NCI-H2227 (cell line): ENCODE results near the gene LIX1.

Experiments
- DNase-seq: peaks from one replicate; lab custom pipeline; 2025; ENCODE audit not compliant: unreplicated experiment; lab: John Stamatoyannopoulos, UW

Gene LIX1

DNA sequence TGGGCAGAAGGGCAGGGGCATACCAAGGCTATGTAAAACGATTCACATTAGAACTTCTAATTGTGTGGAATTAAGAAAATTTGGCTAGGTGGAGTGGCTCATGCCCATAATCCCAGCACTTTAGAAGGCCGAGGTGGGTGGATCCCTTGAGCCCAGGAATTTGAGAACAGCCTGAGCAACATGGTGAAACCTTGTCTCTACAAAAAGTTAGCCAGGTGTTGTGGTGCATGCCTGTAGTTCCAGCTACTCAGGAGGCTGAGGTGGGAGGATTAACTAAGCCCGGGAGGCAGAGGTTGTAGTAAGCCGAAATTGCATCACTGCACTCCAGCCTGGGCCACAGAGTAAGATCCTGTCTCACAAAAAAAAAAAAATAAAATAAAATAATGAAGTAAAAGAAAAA, 65.2 kb downstream of the LIX1 start:
- no peak for DNase-seq

DNA sequence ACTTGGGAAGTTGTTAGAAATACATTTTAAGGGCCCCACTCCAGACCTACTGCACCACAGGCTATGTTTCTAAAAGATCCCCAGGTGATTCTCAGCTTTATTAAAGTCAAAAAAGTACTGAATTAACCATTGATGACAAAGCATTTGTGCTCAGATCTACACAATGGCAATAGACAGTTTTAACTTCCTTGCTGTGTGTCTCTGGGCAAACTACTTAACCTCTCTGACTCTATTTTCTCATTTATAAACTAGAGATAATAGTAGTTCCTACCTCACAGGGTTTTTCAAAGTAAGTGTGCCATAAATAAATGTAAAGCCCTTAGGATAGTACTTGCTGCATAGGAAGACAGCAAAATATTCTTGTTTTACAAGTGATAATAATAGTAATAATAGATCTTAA, 66.3 kb downstream of the LIX1 start:
- no peak for DNase-seq

GRCh38 chr5:97075649-97076048, 66.8 kb downstream of the LIX1 start:
- DNase-seq = no peak

DNA sequence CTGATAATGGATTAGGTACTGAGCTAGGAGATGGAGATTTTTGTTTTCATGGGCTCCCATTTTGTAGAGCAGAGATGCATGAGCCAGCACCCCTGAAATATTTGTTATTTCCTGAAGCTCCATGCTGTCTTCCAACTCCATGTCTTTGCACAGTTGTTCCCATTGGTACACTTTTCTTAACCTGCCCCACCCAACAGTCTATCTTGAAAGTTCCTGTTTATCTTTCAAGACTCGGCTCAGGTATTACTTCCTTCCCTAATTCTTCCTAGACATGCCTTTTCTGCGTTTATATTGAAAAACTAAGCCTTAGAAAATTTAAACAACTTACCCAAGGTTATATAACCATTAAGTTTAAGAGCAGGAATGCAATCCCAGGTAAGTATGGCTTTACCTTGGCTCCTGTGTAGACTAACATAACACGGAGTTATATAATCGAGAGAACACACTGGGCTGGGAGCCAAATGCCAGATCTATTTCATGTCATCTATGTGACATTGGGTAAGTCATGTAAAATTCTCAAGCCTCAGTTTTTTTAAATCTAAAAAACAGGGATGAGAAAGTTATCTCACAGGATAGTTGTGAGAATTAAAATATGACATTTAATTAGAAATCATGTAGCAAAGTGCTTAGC, 67.4 kb downstream of the LIX1 start:
- DNase-seq = no peak

DNA sequence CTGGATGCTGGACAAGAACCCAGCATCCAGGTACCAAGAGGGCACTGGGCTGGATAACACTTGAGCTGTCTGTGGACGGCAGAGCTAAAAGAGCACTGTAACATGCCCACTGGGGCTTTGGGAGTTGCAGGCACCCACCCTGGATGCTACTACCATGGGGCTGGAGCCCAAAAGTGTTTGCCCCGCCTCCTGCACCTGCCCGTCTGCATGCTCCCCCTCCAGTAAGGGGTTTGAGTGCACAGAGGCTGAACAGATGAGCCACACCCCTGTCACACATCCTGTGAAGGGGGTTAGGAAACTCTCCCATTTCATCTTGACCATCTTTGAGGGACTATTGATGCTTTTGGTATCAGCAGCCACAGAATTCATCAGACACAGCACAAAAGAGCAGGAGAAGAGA, 69.0 kb downstream of the LIX1 start:
- no peak for DNase-seq

- no peak for DNase-seq
These were observed 69.7 kb downstream of the LIX1 start for GRCh38 chr5:97072696-97073095.

- DNase-seq = no peak
These were observed 70.4 kb downstream of the LIX1 start for GRCh38 chr5:97071993-97072392.

- no peak for DNase-seq
These were observed 71.3 kb downstream of the LIX1 start for GRCh38 chr5:97071101-97071500.

DNA sequence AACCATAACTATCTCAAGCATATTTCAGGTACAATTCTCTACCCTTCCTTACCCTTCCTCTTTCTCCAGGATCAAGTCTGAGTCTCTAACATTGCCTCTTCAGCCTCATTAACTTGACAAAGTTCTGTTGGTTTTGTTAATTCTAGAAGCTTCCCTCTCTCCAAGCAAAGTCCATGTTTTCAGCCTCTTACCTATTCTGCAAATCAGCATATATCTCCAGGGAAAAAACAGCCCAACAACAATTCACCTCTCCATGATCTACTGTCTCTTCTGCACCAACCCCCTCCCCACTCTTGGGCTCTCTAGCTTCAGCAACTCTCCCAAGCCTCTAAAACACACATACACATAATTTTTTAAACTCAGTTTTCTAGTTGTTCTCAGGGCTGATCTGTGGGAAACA, 72.2 kb downstream of the LIX1 start:
- no peak for DNase-seq

- no peak for DNase-seq
These were observed 75.0 kb downstream of the LIX1 start for GRCh38 chr5:97067296-97067850.

DNA sequence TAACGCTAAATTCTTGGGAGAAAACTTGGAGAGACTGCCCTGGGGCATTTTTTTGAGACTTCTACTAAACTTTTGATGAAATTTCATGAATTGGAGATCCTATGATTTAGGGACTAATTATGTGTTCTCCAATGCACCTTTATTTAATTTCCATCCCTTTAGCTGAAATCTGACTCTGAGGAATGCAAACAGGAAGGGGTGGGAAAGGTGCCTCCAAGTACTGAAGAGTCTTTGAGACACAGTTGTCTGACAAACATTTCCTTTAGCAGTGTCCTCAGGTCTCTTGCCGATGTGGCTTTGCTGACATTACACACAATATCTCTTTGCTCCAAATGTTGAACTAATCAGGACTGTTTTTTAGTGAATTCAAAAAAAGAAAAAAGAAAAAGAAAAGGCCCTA, 76.9 kb downstream of the LIX1 start:
- DNase-seq = no peak

GRCh38 chr5:97063251-97063650, 79.2 kb downstream of the LIX1 start:
- DNase-seq = no peak

GRCh38 chr5:97062046-97062445, 80.4 kb downstream of the LIX1 start:
- DNase-seq = no peak

- DNase-seq = no peak
These were observed 86.1 kb downstream of the LIX1 start for GRCh38 chr5:97056263-97056662.

GRCh38 chr5:97049175-97049574, 93.2 kb downstream of the LIX1 start:
- no peak for DNase-seq

GRCh38 chr5:97047076-97047475, 95.3 kb downstream of the LIX1 start:
- DNase-seq = no peak

- DNase-seq = no peak
These were observed 96.0 kb downstream of the LIX1 start for GRCh38 chr5:97046270-97046982.

DNA sequence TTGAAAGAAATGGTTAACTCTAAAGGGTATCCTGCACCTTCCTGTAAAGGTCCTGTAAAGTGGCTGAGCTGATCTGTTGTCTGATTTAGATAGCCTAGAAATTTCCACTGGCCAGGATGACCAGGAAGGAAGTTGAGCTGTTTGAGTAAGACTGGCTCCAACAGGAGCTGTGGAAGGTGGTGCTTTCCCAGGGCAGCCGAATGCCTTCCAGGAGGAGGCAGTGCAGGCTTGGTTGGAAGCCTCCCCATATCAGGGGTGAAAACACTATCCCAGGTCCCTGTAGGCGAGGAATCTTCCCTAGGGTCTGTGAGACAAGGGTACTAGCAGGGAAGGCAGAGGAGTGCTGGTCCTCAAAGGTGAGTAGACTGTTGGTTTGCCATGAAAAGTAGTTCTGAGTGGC, 98.4 kb downstream of the LIX1 start:
- no peak for DNase-seq

GRCh38 chr5:97043511-97043910, 98.9 kb downstream of the LIX1 start:
- DNase-seq = no peak

GRCh38 chr5:97042996-97043395, 99.4 kb downstream of the LIX1 start:
- no peak for DNase-seq
